Thyroid gland (tissue), 4 donors: Measurements from ENCODE around the gene NRP2.

Experiments used
- CTCF ChIP-seq, 6 experiments: fragments of 200-600 bp in 3 of 6; fragments of 450-650 bp in 3 of 6; sonication (generic) in 3 of 6; IDR thresholded peaks; one replicate each; pipeline ENCODE4 v1.5.1; 2016 to 2019; ENCODE audit warnings: antibody characterized with exemption in 6 of 6, mild to moderate bottlenecking in 2 of 6, inconsistent platforms in 1 of 6, moderate library complexity in 1 of 6
- POLR2A ChIP-seq, 2 donors: fragments of 450-650 bp; IDR thresholded peaks; one replicate each; pipeline ENCODE4 v1.6.1; 2017; ENCODE audit warnings: antibody characterized with exemption in 2 of 2, mild to moderate bottlenecking in 2 of 2, moderate library complexity in 1 of 2

GRCh38 chr2:205636549-205637319 lies 45.6 kb upstream of the NRP2 start:
- TF ChIP-seq CTCF (IDR thresholded peaks at IDR 0.05) = no peak
- no peak for TF ChIP-seq POLR2A (IDR thresholded peaks at IDR 0.05)
